DOHH2 (cell line): Measurements from ENCODE around the gene NOSIP.

Experiments used
- H3F3A ChIP-seq: fragments of 200-600 bp; sonication (generic), shearing (Covaris generic); 2 replicates; pipeline ENCODE4 v1.6.0; 2016; ENCODE audit warnings: antibody characterized with exemption, mild to moderate bottlenecking; ENCODE audit not compliant: control insufficient read depth, insufficient read depth
- H3K27ac ChIP-seq: fragments of 200-600 bp; sonication (generic); 2 replicates; pipeline ENCODE4 v1.5.1; 2014; ENCODE audit warnings: low read depth, mild to moderate bottlenecking, low read length, moderate library complexity
- H3K27me3 ChIP-seq: fragments of 200-600 bp; sonication (generic); 2 replicates; pipeline ENCODE4 v1.6.1; 2014; ENCODE audit warnings: mild to moderate bottlenecking, low read length, mixed read lengths; ENCODE audit not compliant: control insufficient read depth
- H3K36me3 ChIP-seq: fragments of 200-600 bp; sonication (generic); 2 replicates; pipeline ENCODE4 v1.6.1; 2014; ENCODE audit warnings: mild to moderate bottlenecking, low read length, moderate library complexity, mixed read lengths; ENCODE audit not compliant: control insufficient read depth
- H3K4me1 ChIP-seq: fragments of 200-600 bp; sonication (generic); 2 replicates; pipeline ENCODE4 v1.6.1; 2014; ENCODE audit warnings: mild to moderate bottlenecking, low read length, mixed read lengths; ENCODE audit not compliant: control insufficient read depth
- H3K4me2 ChIP-seq: fragments of 200-600 bp; sonication (generic); 2 replicates; pipeline ENCODE4 v1.6.0; 2014; ENCODE audit warnings: mild to moderate bottlenecking, low read length, moderate library complexity
- H3K4me3 ChIP-seq: fragments of 200-600 bp; sonication (generic); 2 replicates; pipeline ENCODE4 v1.5.1; 2014; ENCODE audit warnings: mild to moderate bottlenecking, low read length, mixed read lengths
- H3K79me2 ChIP-seq: fragments of 200-600 bp; sonication (generic); 2 replicates; pipeline ENCODE4 v1.6.1; 2014; ENCODE audit warnings: mild to moderate bottlenecking, low read length, mixed read lengths; ENCODE audit not compliant: control insufficient read depth
- H3K9me2 ChIP-seq: fragments of 200-600 bp; sonication (generic); replicated peaks from 2 replicates; pipeline ENCODE4 v1.6.1; 2014; ENCODE audit warnings: mild to moderate bottlenecking, low read length, mixed read lengths; ENCODE audit not compliant: control insufficient read depth
- H3K9me3 ChIP-seq: fragments of 200-600 bp; sonication (generic); 2 replicates; pipeline ENCODE4 v1.6.1; 2014; ENCODE audit warnings: antibody characterized with exemption, low read length, mixed read lengths; ENCODE audit not compliant: control insufficient read depth, insufficient read depth
- H4K20me1 ChIP-seq: fragments of 200-600 bp; sonication (generic); 2 replicates; pipeline ENCODE4 v1.6.0; 2014; ENCODE audit warnings: low read depth, mild to moderate bottlenecking, antibody characterized with exemption, low read length, moderate library complexity; ENCODE audit not compliant: control insufficient read depth, insufficient read depth
- CTCF ChIP-seq: fragments of 200-600 bp; sonication (generic); IDR thresholded peaks from one replicate; pipeline ENCODE4 v1.5.1; 2014; ENCODE audit warnings: antibody characterized with exemption, mild to moderate bottlenecking, low read depth, low read length; ENCODE audit not compliant: poor library complexity, severe bottlenecking
- EZH2phosphoT487 ChIP-seq: fragments of 200-600 bp; sonication (generic); IDR thresholded peaks from 2 replicates; pipeline ENCODE4 v1.6.1; 2017; ENCODE audit warnings: borderline replicate concordance, mild to moderate bottlenecking, antibody characterized with exemption, low read length, moderate library complexity, mixed read lengths

The NOSIP gene

GRCh38 chr19:49556412-49557398 is 23.7 kb downstream of the NOSIP start:
- Histone ChIP-seq H3K9me2 (no peaks in the 10 kb centered on the region), H3K27ac (no peak overlapping the region), H3K4me3 (no peak overlapping the region), H3K4me2 (no peak overlapping the region), H3F3A (no peaks in the 10 kb centered on the region), H3K4me1 (no peaks in the 10 kb centered on the region), H3K9me3 (no peaks in the 10 kb centered on the region), H3K27me3 (no peaks in the 10 kb centered on the region), H4K20me1 (no peaks in the 10 kb centered on the region), H3K79me2 (peaks cover 3% of the 10 kb centered on the region; the same call in 1 of the 2 replicates), H3K36me3 (peaks cover 41% of the 10 kb centered on the region)
- TF ChIP-seq EZH2phosphoT487 = no peak
- no peak for TF ChIP-seq CTCF

- Histone ChIP-seq H3K9me3 (no peaks in the 10 kb centered on the region), H3K27ac (no peak overlapping the region), H4K20me1 (no peaks in the 10 kb centered on the region), H3K4me3 (no peak overlapping the region), H3K36me3 (peaks cover 41% of the 10 kb centered on the region), H3K4me1 (no peaks in the 10 kb centered on the region), H3K4me2 (no peak overlapping the region), H3K9me2 (no peaks in the 10 kb centered on the region), H3K27me3 (no peaks in the 10 kb centered on the region), H3F3A (no peaks in the 10 kb centered on the region), H3K79me2 (0 out of 2 replicates have a peak, but pooled peaks cover under 1% of the 10 kb centered on the region)
- TF ChIP-seq EZH2phosphoT487 = no peak
- TF ChIP-seq CTCF = no peak
Measured at GRCh38 chr19:49555600-49556411, 24.6 kb downstream of the NOSIP start.

- no peak overlapping the region for H3K4me2 ChIP-seq
- no peaks in the 10 kb centered on the region for H3K27me3 ChIP-seq
- H3F3A ChIP-seq = no peaks in the 10 kb centered on the region
- no peaks in the 10 kb centered on the region for H4K20me1 ChIP-seq
- no peaks in the 10 kb centered on the region for H3K79me2 ChIP-seq
- H3K36me3 ChIP-seq = peaks cover 38% of the 10 kb centered on the region
- no peaks in the 10 kb centered on the region for H3K9me3 ChIP-seq
- no peak for TF ChIP-seq EZH2phosphoT487
- no peak for TF ChIP-seq CTCF
- no peaks in the 10 kb centered on the region for H3K4me1 ChIP-seq
- H3K9me2 ChIP-seq = no peaks in the 10 kb centered on the region
- H3K27ac ChIP-seq = no peak overlapping the region
- H3K4me3 ChIP-seq = no peak overlapping the region
Measured at GRCh38 chr19:49554701-49555181, 25.6 kb downstream of the NOSIP start.
